Mucosa of stomach (tissue), 1 donor: ENCODE measurements around the gene LRRTM2.
"Not testable (repeated sequence)": the region's sequence is repeated elsewhere in the genome, so short reads cannot be mapped to it uniquely, and the experiment has no call there.

Experiments
- H3K27me3 ChIP-seq: one replicate; pipeline ENCODE4 v1.7.0; 2013; ENCODE audit warnings: mild to moderate bottlenecking, low read length; ENCODE audit not compliant: control insufficient read depth, insufficient read depth
- H3K36me3 ChIP-seq: one replicate; pipeline ENCODE4 v1.7.0; 2013; ENCODE audit warnings: low read length; ENCODE audit not compliant: control insufficient read depth, insufficient read depth
- H3K4me1 ChIP-seq: one replicate; pipeline ENCODE4 v1.7.0; 2013; ENCODE audit warnings: mild to moderate bottlenecking, low read length; ENCODE audit not compliant: control insufficient read depth, insufficient read depth
- H3K4me3 ChIP-seq: one replicate; pipeline ENCODE4 v1.7.0; 2013; ENCODE audit warnings: low read length
- H3K9ac ChIP-seq: one replicate; pipeline ENCODE4 v1.7.0; 2013; ENCODE audit warnings: mild to moderate bottlenecking, low read length, moderate library complexity
- H3K9me3 ChIP-seq: one replicate; pipeline ENCODE4 v1.7.0; 2013; ENCODE audit warnings: mild to moderate bottlenecking, low read length, moderate library complexity; ENCODE audit not compliant: control insufficient read depth
- donor health status: Pancreatic carcinoma.

The LRRTM2 gene, protein sequence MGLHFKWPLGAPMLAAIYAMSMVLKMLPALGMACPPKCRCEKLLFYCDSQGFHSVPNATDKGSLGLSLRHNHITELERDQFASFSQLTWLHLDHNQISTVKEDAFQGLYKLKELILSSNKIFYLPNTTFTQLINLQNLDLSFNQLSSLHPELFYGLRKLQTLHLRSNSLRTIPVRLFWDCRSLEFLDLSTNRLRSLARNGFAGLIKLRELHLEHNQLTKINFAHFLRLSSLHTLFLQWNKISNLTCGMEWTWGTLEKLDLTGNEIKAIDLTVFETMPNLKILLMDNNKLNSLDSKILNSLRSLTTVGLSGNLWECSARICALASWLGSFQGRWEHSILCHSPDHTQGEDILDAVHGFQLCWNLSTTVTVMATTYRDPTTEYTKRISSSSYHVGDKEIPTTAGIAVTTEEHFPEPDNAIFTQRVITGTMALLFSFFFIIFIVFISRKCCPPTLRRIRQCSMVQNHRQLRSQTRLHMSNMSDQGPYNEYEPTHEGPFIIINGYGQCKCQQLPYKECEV

DNA sequence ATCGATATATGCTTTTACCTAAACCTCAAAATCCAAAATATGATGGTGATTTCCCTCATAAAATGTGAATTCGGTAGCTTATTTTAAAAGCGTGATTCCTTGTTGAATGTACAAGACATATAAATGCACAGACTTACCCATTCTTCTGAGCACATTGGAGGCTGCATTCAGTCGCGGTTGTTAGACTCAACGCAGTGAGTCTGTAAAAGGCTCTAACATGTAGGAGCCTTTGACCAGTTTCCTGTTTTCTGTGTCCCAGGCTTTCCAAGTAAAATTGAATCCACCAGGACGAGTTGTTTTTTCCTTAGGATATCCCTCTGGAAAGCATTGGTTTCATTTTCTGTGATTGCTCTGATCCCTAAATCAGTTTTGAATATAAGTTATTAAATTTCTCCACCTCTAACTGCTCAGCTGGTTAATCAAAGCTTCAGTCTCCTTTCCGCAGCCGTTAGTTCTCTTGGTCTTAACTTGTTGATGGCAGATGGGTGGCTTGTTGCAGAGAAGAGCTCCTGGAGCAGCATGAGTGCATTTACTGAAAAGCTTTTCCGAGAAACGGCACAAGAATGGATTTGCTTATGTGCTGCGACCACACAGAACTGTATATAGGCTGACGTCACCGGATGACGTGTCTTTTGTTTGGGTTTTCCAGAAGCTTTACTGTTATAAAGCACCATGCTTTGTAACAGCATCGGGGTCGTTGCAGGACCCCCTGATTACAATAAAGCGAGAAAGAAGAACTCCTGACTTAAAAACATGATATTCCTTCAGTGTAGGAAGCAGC is at the start of gene LRRTM2:
LRRTM2 (minus strand) TSS at position 565 of the 781 bp plus-strand sequence; CDS start at position 141, 424 bp downstream.
- no peaks in the 10 kb centered on the region for H3K36me3 ChIP-seq
- peaks cover 14% of the 10 kb centered on the region for H3K4me1 ChIP-seq
- H3K9ac ChIP-seq: no peak within 1 kb of the TSS
- no peak within 1 kb of the TSS for H3K4me3 ChIP-seq
- H3K9me3 ChIP-seq: no peaks in the 10 kb centered on the region
- no peaks in the 10 kb centered on the region for H3K27me3 ChIP-seq

DNA sequence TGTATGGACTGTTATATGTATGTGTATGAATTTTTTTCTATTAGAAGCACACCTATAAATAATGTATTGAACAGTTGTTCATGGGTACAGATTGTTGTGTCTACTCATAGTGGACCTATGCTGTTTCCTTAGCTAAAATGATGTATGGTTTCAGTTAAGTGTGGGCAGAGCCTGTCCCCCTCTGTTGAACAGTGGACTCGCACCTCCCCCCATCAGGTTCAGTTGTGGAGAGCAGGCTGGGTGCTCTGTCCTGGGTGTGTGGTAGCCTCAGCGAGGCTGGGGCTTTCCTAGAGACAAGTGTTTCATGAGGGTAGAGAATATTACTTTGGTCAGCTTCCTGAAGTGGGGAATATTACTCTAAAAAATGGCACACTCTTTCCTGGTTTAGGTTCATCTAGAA is 47.4 kb upstream of the LRRTM2 start:
- no peak overlapping the region for H3K9ac ChIP-seq
- H3K4me3 ChIP-seq: no peak overlapping the region
- no peaks in the 10 kb centered on the region for H3K9me3 ChIP-seq
- no peaks in the 10 kb centered on the region for H3K27me3 ChIP-seq
- H3K4me1 ChIP-seq: peaks cover 17% of the 10 kb centered on the region
- peaks cover 20% of the 10 kb centered on the region for H3K36me3 ChIP-seq

DNA sequence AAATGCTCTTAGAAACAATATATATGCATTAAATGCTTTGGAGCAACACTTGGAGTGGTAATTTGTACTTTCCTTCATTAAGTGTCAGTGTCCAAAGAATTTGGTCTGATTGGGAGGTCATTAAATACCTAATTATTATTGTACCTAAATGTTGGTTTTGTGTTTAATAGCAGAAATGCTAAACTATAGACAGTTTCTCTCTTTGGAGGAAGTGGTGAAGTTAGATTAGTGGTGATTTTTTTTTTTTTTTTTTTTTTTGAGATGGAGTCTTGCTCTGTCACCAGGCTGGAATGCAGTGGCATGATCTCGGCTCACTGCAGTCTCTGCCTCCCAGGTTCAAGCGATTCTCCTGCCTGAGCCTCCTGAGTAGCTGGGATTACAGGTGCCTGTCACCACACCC is 46.2 kb upstream of the LRRTM2 start:
- H3K9me3 ChIP-seq, H3K27me3 ChIP-seq, H3K9ac ChIP-seq, H3K4me1 ChIP-seq, H3K4me3 ChIP-seq: not testable (repeated sequence)
- H3K36me3 ChIP-seq: peaks cover 20% of the 10 kb centered on the region

DNA sequence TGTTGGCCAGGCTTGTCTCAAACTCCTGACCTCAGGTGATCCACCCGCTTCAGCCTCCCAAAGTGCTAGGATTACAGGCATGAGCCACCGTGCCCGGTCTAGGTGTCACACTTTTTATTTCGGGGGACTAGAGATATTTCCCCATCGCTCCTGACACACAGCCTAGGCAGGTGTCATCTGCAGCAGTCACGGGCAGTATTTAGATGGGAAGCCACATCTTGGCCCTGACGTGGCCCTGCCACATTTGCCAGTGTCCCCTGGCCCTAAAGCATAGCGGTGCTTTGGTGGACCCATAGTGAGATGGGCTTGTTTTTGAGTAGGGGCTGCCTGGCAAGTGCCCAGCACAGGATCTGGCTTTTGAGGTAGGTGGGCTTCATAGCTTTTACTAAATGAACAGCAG is 45.0 kb upstream of the LRRTM2 start:
- H3K36me3 ChIP-seq: peaks cover 11% of the 10 kb centered on the region
- no peak overlapping the region for H3K9ac ChIP-seq
- H3K4me1 ChIP-seq: no peaks in the 10 kb centered on the region
- no peak overlapping the region for H3K4me3 ChIP-seq
- no peaks in the 10 kb centered on the region for H3K9me3 ChIP-seq
- no peaks in the 10 kb centered on the region for H3K27me3 ChIP-seq

DNA sequence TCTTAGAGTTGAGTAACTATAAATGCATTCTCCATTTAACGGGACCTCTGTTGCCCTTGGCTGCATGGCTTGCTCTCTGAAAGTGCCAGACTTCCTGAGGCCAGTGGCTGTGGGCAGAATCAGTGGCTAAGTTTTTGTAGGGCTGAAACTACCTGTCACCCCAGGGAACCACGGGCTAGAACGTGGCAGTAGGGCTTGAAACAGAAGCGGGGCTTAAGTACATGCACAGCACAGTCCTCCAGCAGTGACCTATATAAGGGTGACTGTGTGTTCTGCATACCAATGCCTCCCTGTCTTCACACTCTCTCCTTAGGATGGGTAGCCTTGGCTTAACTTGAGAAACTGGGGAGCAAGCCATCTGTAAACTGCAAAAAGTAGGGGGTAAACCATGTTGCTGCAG is 43.6 kb upstream of the LRRTM2 start:
- no peaks in the 10 kb centered on the region for H3K9me3 ChIP-seq
- H3K27me3 ChIP-seq: no peaks in the 10 kb centered on the region
- no peak overlapping the region for H3K4me3 ChIP-seq
- H3K36me3 ChIP-seq: no peaks in the 10 kb centered on the region
- H3K9ac ChIP-seq: no peak overlapping the region
- no peaks in the 10 kb centered on the region for H3K4me1 ChIP-seq

DNA sequence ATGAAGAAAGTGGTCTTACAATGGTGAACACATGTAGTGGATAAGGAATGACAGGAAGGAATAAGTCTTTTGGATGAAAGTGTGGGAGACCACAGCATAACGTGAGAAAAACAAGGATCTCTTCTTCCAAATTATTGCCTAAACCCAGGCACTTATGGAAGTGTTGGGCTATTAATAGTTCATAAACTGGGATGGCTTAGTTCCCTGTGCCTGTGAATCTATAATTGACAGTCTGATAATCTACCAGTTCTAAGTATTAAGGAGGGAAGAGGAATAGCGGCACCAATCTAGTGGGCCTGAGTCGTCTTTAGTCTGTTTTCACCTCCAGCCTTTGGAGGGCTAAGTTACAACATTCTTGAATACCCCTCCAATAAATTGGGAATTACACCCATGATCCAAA is 39.2 kb upstream of the LRRTM2 start:
- no peaks in the 10 kb centered on the region for H3K4me1 ChIP-seq
- no peak overlapping the region for H3K4me3 ChIP-seq
- no peak overlapping the region for H3K9ac ChIP-seq
- no peaks in the 10 kb centered on the region for H3K9me3 ChIP-seq
- H3K27me3 ChIP-seq: no peaks in the 10 kb centered on the region
- no peaks in the 10 kb centered on the region for H3K36me3 ChIP-seq

DNA sequence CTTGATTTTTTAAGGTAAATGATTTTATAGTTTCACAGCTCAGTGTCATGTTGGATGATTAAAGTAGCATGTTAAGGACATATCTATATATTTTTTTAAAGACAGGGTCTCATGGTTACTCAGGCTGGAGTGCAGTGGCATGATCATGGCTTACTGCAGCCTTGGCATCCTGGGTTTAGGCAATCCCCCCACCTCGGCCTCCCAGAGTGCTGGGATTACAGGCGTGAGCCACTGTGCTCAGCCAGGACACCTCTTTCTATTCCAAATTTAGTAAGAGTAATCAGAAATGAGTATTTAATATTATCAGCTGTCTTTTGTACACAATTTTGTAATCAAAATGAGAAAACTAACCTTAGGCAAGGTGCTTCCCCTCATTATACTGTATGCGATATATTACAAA is 38.6 kb upstream of the LRRTM2 start:
- H3K4me1 ChIP-seq: no peaks in the 10 kb centered on the region
- H3K27me3 ChIP-seq: no peaks in the 10 kb centered on the region
- no peak overlapping the region for H3K9ac ChIP-seq
- no peaks in the 10 kb centered on the region for H3K9me3 ChIP-seq
- no peaks in the 10 kb centered on the region for H3K36me3 ChIP-seq
- H3K4me3 ChIP-seq: no peak overlapping the region

DNA sequence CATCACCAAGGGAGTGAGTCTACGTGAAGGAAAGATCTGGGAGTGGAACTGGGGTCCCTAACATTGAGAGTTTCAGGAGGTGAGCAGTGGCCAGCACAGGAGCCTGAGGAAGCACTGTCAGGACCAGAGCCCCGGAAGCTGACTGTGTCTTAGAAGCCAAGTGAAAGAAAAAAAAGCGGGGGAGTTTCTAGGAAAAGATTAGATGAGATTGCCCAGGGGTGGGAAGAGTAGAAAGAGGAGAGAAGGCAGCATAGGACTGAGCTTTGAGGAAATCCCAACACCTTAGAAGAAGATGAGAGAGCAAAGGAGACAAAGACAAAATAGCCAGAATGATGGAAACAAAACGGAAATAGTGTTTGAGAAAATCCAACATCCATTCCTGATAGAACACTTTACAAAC is 37.0 kb upstream of the LRRTM2 start:
- Histone ChIP-seq H3K27me3 (no peaks in the 10 kb centered on the region), H3K36me3 (no peaks in the 10 kb centered on the region), H3K4me1 (no peaks in the 10 kb centered on the region), H3K4me3 (no peak overlapping the region), H3K9me3 (no peaks in the 10 kb centered on the region), H3K9ac (no peak overlapping the region)

DNA sequence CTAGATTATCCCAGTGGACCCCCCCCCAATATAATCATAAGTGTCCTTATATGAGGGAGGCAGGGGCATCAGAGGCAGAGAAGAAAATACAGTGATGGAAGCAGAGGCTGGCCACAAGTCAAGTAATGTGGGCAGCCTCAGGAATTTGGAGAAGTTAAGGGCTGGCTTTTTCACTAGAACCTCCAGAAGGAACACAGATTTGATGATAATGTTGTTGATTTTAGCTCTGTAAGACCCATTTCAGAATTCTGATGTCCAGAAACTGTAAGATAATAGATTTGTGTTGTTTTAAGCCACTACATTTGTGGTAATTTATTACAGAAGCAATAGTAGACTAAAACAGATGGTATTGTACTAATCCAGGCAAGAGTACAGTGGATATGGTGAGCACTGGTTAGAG is 36.3 kb upstream of the LRRTM2 start:
- Histone ChIP-seq H3K4me1 (no peaks in the 10 kb centered on the region), H3K9ac (no peak overlapping the region), H3K9me3 (no peaks in the 10 kb centered on the region), H3K27me3 (no peaks in the 10 kb centered on the region), H3K36me3 (no peaks in the 10 kb centered on the region), H3K4me3 (no peak overlapping the region)

DNA sequence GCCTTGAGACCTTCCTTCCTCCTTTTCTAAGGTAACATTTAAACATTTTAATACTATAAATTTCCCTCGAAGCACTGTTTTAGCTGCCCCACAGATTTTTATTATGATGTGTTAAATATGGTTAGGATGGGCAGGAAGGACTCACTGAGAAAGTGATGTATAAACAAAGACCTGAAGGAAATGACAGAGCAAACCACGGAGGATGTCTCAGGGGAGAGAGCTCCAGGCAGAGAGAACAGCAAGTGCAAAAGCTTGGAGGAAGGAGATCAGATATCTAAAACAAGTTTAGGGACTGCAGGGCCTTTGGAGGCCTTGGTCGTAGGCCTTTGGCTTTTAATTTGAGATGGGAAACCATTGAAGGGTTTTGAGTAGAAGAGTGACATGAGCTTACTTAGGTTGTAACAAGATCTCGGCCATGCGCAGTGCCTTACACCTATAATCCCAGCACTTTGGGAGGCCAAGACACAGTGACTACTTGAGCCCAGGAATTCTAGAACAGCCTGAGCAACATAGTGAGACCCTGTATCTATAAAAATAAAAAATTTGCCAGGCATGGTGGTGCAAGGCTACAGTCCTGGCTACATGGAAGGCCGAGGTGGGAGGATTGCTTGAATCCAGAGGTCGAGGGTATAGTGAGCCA is 35.5 kb upstream of the LRRTM2 start:
- Histone ChIP-seq H3K9me3 (no peaks in the 10 kb centered on the region), H3K36me3 (peaks cover 1% of the 10 kb centered on the region), H3K4me3 (no peak overlapping the region), H3K9ac (no peak overlapping the region), H3K27me3 (no peaks in the 10 kb centered on the region), H3K4me1 (no peaks in the 10 kb centered on the region)

DNA sequence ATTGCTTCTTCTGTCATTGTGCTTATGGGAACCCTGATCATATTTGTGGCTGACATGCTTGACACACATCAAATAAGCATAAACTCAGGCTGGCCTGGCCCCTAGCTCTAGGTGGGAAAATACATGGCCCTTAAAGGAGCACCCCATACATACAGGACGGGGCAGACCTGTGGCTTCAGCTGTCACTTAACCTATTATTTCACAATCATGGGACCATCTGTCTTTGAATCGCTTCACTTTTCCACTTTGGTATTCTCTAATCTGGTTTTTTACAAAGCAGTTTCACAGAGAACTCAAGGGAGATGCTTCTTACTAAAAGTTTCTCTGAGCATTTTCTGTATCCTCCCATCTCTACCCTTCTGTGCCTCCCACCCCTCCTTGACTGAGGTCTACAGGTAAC is 34.6 kb upstream of the LRRTM2 start:
- Histone ChIP-seq H3K27me3 (no peaks in the 10 kb centered on the region), H3K36me3 (peaks cover 7% of the 10 kb centered on the region), H3K9me3 (no peaks in the 10 kb centered on the region), H3K9ac (no peak overlapping the region), H3K4me3 (no peak overlapping the region), H3K4me1 (no peaks in the 10 kb centered on the region)

DNA sequence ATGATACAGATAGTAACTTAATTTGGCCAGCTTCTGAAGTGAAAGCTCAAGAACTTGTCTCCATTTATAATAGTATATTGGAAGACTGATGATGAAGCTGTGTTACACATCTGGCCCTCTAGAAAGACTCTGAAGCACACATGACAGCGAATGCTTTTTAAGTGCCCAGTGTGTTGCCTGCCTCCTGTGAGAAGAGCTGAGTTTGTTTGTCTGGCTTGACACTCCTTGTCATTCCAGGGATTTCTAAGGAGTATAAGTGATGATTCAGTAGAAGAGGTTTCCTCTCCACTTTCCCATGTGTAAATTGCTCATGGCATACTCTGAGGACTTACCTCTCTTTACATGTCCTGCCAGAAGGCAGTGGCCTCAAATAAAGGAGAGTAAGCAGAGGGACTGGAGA is 30.4 kb upstream of the LRRTM2 start:
- Histone ChIP-seq H3K4me3 (no peak overlapping the region), H3K27me3 (no peaks in the 10 kb centered on the region), H3K9ac (no peak overlapping the region), H3K36me3 (peaks cover 7% of the 10 kb centered on the region), H3K9me3 (no peaks in the 10 kb centered on the region), H3K4me1 (peaks cover 13% of the 10 kb centered on the region)
